AG09319 (cell line): ENCODE data around the gene PAPPA.

Experiments
- DNase-seq: peaks from one replicate; pipeline ENCODE4 v3.0.0-alpha.2; 2010; ENCODE audit warnings: low read depth; ENCODE audit errors: extremely low read depth
- TF ChIP-seq, protein P1 (sequence below): IDR thresholded peaks from 2 replicates; pipeline ENCODE4 v1.5.1; 2011; ENCODE audit warnings: low read depth, mild to moderate bottlenecking, inconsistent platforms, low read length, moderate library complexity

PAPPA gene

GRCh38 chr9:116395699-116396037 is 242.1 kb downstream of the PAPPA start:
- TF ChIP-seq, protein P1, sequence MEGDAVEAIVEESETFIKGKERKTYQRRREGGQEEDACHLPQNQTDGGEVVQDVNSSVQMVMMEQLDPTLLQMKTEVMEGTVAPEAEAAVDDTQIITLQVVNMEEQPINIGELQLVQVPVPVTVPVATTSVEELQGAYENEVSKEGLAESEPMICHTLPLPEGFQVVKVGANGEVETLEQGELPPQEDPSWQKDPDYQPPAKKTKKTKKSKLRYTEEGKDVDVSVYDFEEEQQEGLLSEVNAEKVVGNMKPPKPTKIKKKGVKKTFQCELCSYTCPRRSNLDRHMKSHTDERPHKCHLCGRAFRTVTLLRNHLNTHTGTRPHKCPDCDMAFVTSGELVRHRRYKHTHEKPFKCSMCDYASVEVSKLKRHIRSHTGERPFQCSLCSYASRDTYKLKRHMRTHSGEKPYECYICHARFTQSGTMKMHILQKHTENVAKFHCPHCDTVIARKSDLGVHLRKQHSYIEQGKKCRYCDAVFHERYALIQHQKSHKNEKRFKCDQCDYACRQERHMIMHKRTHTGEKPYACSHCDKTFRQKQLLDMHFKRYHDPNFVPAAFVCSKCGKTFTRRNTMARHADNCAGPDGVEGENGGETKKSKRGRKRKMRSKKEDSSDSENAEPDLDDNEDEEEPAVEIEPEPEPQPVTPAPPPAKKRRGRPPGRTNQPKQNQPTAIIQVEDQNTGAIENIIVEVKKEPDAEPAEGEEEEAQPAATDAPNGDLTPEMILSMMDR: no peak
- DNase-seq: no peak

- no peak for DNase-seq
Measured at GRCh38 chr9:116403171-116403570, 249.6 kb downstream of the PAPPA start.

GRCh38 chr9:116404228-116404627 is 250.6 kb downstream of the PAPPA start:
- no peak for DNase-seq
- TF ChIP-seq, protein P1: no peak

More at GRCh38 chr9:116403171-116403570, 249.6 kb downstream of the PAPPA start:
- TF ChIP-seq, protein P1: no peak

GRCh38 chr9:116405321-116405720 is 251.7 kb downstream of the PAPPA start:
- DNase-seq: no peak
- TF ChIP-seq, protein P1: no peak

DNA sequence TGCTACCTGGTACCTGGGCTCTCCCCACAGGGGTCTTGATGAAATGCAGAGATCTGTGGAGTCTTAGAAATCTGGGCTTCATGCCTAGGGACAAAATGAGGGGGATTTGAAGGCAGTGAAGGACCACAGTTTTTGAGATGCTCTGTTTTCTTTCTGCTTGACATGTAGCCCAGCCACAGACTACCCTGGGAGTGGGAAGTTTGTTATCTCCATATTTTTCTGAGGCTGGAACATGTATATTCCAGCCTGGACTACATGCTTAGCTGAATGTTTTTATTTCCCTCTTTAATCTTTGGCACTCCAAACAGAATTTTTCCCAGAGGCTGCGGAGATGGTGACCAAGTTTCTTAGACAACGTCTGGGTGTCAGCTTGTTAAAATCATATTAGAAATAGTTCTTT is 252.9 kb downstream of the PAPPA start:
- DNase-seq: no peak
- TF ChIP-seq, protein P1: no peak

- TF ChIP-seq, protein P1: no peak
- DNase-seq: no peak
Measured at GRCh38 chr9:116409129-116409528, 255.5 kb downstream of the PAPPA start.

- TF ChIP-seq, protein P1: no peak
- no peak for DNase-seq
Measured at GRCh38 chr9:116409638-116410037, 256.0 kb downstream of the PAPPA start.
